Adrenal gland (tissue), 12 donors: ENCODE results near the gene ALPK1. TPM values are rescaled to one million over a fixed set of nuclear protein-coding genes. Genes with fewer than 3 reads are reported as not detected.

Source experiments
- DNase-seq, 7 donors: peaks; one replicate each; pipeline ENCODE4 v3.0.0-alpha.2; 2019 to 2020
- H3K27ac ChIP-seq, 5 donors: fragments of 200-600 bp; sonication (generic) in 4 of 5; 1 replicate in 3 of 5; 2 replicates in 2 of 5; pipeline versions ENCODE4 v1.5.1 to v1.8.0; 2016 to 2020; ENCODE audit warnings: mild to moderate bottlenecking in 1 of 5
- H3K27me3 ChIP-seq: fragments of 200-600 bp; 2 replicates; pipeline ENCODE4 v1.8.0; 2021
- H3K36me3 ChIP-seq, 2 donors: fragments of 200-600 bp; replicated peaks in 1 of 2; 1 replicate in 1 of 2; 2 replicates in 1 of 2; pipeline versions ENCODE4 v1.5.1 to v1.8.0; 2018 to 2022
- H3K4me1 ChIP-seq, 2 donors: fragments of 200-600 bp; replicated peaks in 1 of 2; 1 replicate in 1 of 2; 2 replicates in 1 of 2; pipeline versions ENCODE4 v1.5.1 to v1.8.0; 2018 to 2021
- H3K4me3 ChIP-seq, 4 donors: fragments of 200-600 bp; sonication (generic) in 3 of 4; one replicate each; pipeline ENCODE4 v1.5.1; 2016 to 2018
- H3K9me3 ChIP-seq, 3 donors: fragments of 200-600 bp; sonication (generic) in 1 of 3; replicated peaks in 1 of 3; 1 replicate in 2 of 3; 2 replicates in 1 of 3; pipeline versions ENCODE4 v1.5.1 to v1.8.0; 2016 to 2021
- CTCF ChIP-seq, 6 experiments: fragments of 450-650 bp in 4 of 6; fragments of 200-600 bp in 2 of 6; sonication (generic) in 1 of 6; IDR thresholded peaks; 1 replicate in 5 of 6; 2 replicates in 1 of 6; pipeline versions ENCODE4 v1.5.1 to v1.8.0; 2016 to 2021; ENCODE audit warnings: antibody characterized with exemption in 6 of 6, mild to moderate bottlenecking in 2 of 6, moderate library complexity in 1 of 6
- POLR2A ChIP-seq, 2 donors: fragments of 450-650 bp; IDR thresholded peaks; one replicate each; pipeline ENCODE4 v1.6.1; 2017; ENCODE audit warnings: antibody characterized with exemption in 2 of 2, mild to moderate bottlenecking in 2 of 2, moderate library complexity in 1 of 2
- WGBS, 4 donors: extraction: QIAGEN DNeasy Blood & Tissue Kit in 2 of 4; methylation state at CpG; one replicate each; pipeline versions ENCODE4 v1.1.5 to v1.1.7; 2013 to 2017; 5-methylcytosine and 5-hydroxymethylcytosine counted together
- intact Hi-C, 2 donors: fragments of 100-400 bp; cut with DNase I; formaldehyde crosslinking; loops; one replicate each; pipeline versions ENCODE4 v1.14.1 to v1.15.0; 2022 to 2023
- polyA plus RNA-seq, 3 donors: library from polyadenylated mRNA; stranded (reverse); fragments of 200-250 nt in 2 of 3; fragments of 350-450 nt in 1 of 3; fragmentation: Illumina TruSeq in 1 of 3; extraction: RNeasy Lipid Tissue Mini Kit (QIAGEN cat#74804) in 1 of 3; gene quantifications; one replicate each; pipeline ENCODE4 v1.2.3, GENCODE V29; 2013 to 2014
- total RNA-seq, 9 donors: library from RNA; depleted of rRNA in 4 of 9; stranded (reverse); fragments of >200 nt in 4 of 9; fragments of 120-200 nt in 1 of 9; fragmentation: NEBNext Ultra II Directional in 1 of 9; extraction: Animal tissue kit (Norgen Biotek cat#: 25700) in 1 of 9; gene quantifications; one replicate each; pipeline versions ENCODE4 v1.1.0 to v1.2.4, GENCODE V29; 2013 to 2023
- donor health status: healthy with polysubstance abuse.
- donor health status: Bipolar disorder and iron deficiency.
- donor health status: DM: yes; HTN: yes; CAD: no.
- donor health status: DM: no; HTN: no; CAD: no.
- donor health status: DM: no; HTN: no; CAD: no.
- donor health status: DM: yes; HTN: yes; CAD: no.

The ALPK1 gene
- total and polyA plus RNA-seq, 12 donors, result 6.0 to 50.4 (median 14.4) TPM

GRCh38 chr4:112327965-112328733 lies 31.0 kb downstream of the ALPK1 start:
- no peaks in the 10 kb centered on the region for H3K27me3 ChIP-seq
- no peak overlapping the region for H3K4me3 ChIP-seq
- 54 to 66% (median 62%) methylated on average over 9 of the region's 9 CpGs for WGBS, 4 donors
- H3K4me1 ChIP-seq, result no peaks in the 10 kb centered on the region
- no peak overlapping the region for H3K27ac ChIP-seq
- no peaks in the 10 kb centered on the region for H3K9me3 ChIP-seq
- TF ChIP-seq CTCF (IDR thresholded peaks at IDR 0.05) (peak in 5 of 6 experiments; percentile 13 to 54 (median 48)), POLR2A (IDR thresholded peaks at IDR 0.05) (no peak)
- intact Hi-C loops, result loop anchor here (5.0 to 10.0 kb wide), 2 partner anchors 274 to 277 kb away; no protein-coding TSS in a partner anchor
- peaks cover 0 to 11% of the 10 kb centered on the region in 2 donors for H3K36me3 ChIP-seq
- DNase-seq, result no peak

GRCh38 chr4:112328734-112329130 lies 31.6 kb downstream of the ALPK1 start:
- H3K9me3 ChIP-seq, result no peaks in the 10 kb centered on the region
- no peaks in the 10 kb centered on the region for H3K27me3 ChIP-seq
- no peak overlapping the region for H3K4me3 ChIP-seq
- H3K27ac ChIP-seq, result no peak overlapping the region
- TF ChIP-seq CTCF (IDR thresholded peaks at IDR 0.05), result no peak
- TF ChIP-seq POLR2A (IDR thresholded peaks at IDR 0.05), result no peak
- DNase-seq, result no peak
- H3K36me3 ChIP-seq, result peaks cover 0 to 11% of the 10 kb centered on the region in 2 donors
- no peaks in the 10 kb centered on the region for H3K4me1 ChIP-seq
- WGBS, 4 donors, result 80 to 90% (median 88%) methylated on average over 4 of the region's 4 CpGs
- intact Hi-C loops, result loop anchor here (5.0 to 10.0 kb wide), 2 partner anchors 274 to 276 kb away; no protein-coding TSS in a partner anchor

- no peaks in the 10 kb centered on the region for H3K4me1 ChIP-seq
- no peaks in the 10 kb centered on the region for H3K27me3 ChIP-seq
- H3K4me3 ChIP-seq, result no peak overlapping the region
- no peak overlapping the region for H3K27ac ChIP-seq
- no peaks in the 10 kb centered on the region for H3K9me3 ChIP-seq
- no peak for TF ChIP-seq POLR2A (IDR thresholded peaks at IDR 0.05)
- no peak for TF ChIP-seq CTCF (IDR thresholded peaks at IDR 0.05)
- WGBS, 4 donors, result 78 to 84% (median 82%) methylated on average over 5 of the region's 5 CpGs
- DNase-seq, result no peak
- intact Hi-C loops, result loop anchor here (5.0 to 10.0 kb wide), 2 partner anchors 272 to 275 kb away; no protein-coding TSS in a partner anchor
- H3K36me3 ChIP-seq, result peaks cover 0 to 10% of the 10 kb centered on the region in 2 donors
These were observed 32.7 kb downstream of the ALPK1 start for GRCh38 chr4:112329672-112330375.

- H3K36me3 ChIP-seq, result no peaks in the 10 kb centered on the region
- H3K27ac ChIP-seq, result no peak overlapping the region
- H3K4me3 ChIP-seq, result no peak overlapping the region
- TF ChIP-seq CTCF (IDR thresholded peaks at IDR 0.05) (no peak), POLR2A (IDR thresholded peaks at IDR 0.05) (no peak)
- WGBS, 4 donors, result 96 to 98% (median 96%) methylated on average over 4 of the region's 4 CpGs
- H3K27me3 ChIP-seq, result no peaks in the 10 kb centered on the region
- DNase-seq, result no peak
- no peaks in the 10 kb centered on the region for H3K9me3 ChIP-seq
- no peaks in the 10 kb centered on the region for H3K4me1 ChIP-seq
- intact Hi-C loops, result no loop called here
These were observed 33.8 kb downstream of the ALPK1 start for GRCh38 chr4:112330921-112331320.
